H1 (cell line): ENCODE data around the gene MINDY3. TPM values are rescaled to one million over a fixed set of nuclear protein-coding genes. Genes with fewer than 3 reads are reported as not detected.

ENCODE experiments used
- JUND ChIP-seq: IDR thresholded peaks from 2 replicates; pipeline ENCODE4 v1.6.1; 2011; ENCODE audit warnings: mild to moderate bottlenecking, improper control_type of control experiment, low read length
- polyA plus RNA-seq, 7 experiments: library from polyadenylated mRNA; depleted of rRNA in 3 of 7; stranded (reverse) in 5 of 7; unstranded in 2 of 7; fragments of >200 nt in 5 of 7; fragments of 200-250 nt in 2 of 7; gene quantifications; 1 replicate in 5 of 7; 2 replicates in 1 of 7; 4 replicates in 1 of 7; pipeline versions ENCODE4 v1.2.1 to v1.2.3, GENCODE V29; 2011 to 2013; ENCODE audit warnings: missing spikeins in 2 of 7, mixed read lengths in 2 of 7
- total RNA-seq: library from RNA; stranded (reverse); fragmentation: NEBNext Ultra II Directional; extraction: Animal tissue kit (Norgen Biotek cat#: 25700); gene quantifications from 2 replicates; pipeline ENCODE4 v1.2.1, GENCODE V29; 2021
- TF ChIP-seq, protein P1 (sequence below): IDR thresholded peaks from 2 replicates; pipeline ENCODE4 v1.6.1; 2011; ENCODE audit warnings: low read length, improper control_type of control experiment
- TF ChIP-seq, protein P2 (sequence below), 3 experiments: IDR thresholded peaks; 1 replicate in 2 of 3; 2 replicates in 1 of 3; pipeline versions ENCODE4 v1.5.1 to v1.6.1; 2011; ENCODE audit warnings: low read length in 3 of 3, mild to moderate bottlenecking in 3 of 3, inconsistent platforms in 2 of 3, low read depth in 1 of 3, moderate library complexity in 1 of 3; ENCODE audit not compliant: insufficient read depth in 1 of 3; ENCODE audit errors: control extremely low read depth in 1 of 3

Gene MINDY3
- total and polyA plus RNA-seq, 2 of the 8 experiments (the other 6 are each of a cell fraction or from before 2014, with no cell fraction given), result 4.6 to 13.6 TPM

DNA sequence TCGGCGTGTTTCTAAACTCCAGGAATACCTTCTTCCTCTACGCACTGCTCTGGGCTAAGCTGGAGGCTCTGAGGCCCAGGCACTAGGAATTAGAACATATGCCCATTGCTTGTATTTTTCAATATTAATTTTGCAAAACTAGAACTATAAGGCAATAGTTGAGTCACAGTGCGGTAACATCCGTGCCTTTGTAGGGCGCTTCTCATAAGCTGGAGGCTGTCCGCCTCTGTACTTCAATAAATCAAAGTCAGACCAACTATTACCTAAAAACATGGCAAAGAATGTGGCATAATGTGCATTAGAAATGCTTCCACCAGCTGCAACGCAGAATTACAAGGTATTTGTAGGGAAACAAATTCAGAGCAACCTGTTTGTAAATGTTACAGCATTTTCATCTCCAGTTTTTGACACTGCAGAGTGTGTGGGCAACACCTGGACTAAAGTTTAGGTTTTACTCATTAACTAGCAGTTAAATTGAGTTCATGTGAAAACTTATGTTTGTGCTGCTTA lies 440 bp upstream of the MINDY3 start (continued):
- TF ChIP-seq, protein P1, sequence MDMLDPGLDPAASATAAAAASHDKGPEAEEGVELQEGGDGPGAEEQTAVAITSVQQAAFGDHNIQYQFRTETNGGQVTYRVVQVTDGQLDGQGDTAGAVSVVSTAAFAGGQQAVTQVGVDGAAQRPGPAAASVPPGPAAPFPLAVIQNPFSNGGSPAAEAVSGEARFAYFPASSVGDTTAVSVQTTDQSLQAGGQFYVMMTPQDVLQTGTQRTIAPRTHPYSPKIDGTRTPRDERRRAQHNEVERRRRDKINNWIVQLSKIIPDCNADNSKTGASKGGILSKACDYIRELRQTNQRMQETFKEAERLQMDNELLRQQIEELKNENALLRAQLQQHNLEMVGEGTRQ, result no peak
- TF ChIP-seq, protein P2, sequence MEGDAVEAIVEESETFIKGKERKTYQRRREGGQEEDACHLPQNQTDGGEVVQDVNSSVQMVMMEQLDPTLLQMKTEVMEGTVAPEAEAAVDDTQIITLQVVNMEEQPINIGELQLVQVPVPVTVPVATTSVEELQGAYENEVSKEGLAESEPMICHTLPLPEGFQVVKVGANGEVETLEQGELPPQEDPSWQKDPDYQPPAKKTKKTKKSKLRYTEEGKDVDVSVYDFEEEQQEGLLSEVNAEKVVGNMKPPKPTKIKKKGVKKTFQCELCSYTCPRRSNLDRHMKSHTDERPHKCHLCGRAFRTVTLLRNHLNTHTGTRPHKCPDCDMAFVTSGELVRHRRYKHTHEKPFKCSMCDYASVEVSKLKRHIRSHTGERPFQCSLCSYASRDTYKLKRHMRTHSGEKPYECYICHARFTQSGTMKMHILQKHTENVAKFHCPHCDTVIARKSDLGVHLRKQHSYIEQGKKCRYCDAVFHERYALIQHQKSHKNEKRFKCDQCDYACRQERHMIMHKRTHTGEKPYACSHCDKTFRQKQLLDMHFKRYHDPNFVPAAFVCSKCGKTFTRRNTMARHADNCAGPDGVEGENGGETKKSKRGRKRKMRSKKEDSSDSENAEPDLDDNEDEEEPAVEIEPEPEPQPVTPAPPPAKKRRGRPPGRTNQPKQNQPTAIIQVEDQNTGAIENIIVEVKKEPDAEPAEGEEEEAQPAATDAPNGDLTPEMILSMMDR (IDR thresholded peaks at IDR 0.05; ENCODE audit: control extremely low read depth in 1 of 3, insufficient read depth in 1 of 3, low read depth in 1 of 3, low read length in 3 of 3), result no peak
- no peak for TF ChIP-seq JUND
